ENCODE measurements around the gene DHRS9. TPM values are rescaled to one million over a fixed set of nuclear protein-coding genes. Genes with fewer than 3 reads are reported as not detected.
"Not testable (repeated sequence)": the region's sequence is repeated elsewhere in the genome, so short reads cannot be mapped to it uniquely, and the experiment has no call there.

Gene DHRS9
- total RNA-seq, 1 donor from 2014 or later, result 4.9 TPM

DNA sequence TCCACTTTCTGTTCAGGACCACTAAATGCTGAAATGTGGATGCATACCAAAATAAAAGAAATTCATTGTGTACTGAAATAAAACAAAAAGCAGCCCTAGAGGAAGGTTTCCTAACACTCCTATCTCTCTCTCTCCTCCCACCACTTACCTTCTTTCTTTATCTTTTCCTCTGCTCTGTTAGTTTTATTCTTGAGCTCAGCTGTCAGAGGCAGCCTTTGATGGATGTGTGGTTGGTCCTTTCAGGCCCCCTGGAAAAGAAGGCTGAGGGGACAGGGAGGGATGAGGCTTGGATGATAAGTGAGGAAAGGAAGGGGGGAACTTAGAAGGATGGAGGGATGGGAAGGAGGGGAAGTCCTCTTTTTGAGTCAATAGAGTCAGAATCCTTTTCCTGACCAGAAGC lies 47.6 kb downstream of the DHRS9 start:
- intact Hi-C loops (cut with DNase I), result no loop called here
- ATAC-seq (no peak), DNase-seq (ENCODE audit: low spot score) (no peak)

DNA sequence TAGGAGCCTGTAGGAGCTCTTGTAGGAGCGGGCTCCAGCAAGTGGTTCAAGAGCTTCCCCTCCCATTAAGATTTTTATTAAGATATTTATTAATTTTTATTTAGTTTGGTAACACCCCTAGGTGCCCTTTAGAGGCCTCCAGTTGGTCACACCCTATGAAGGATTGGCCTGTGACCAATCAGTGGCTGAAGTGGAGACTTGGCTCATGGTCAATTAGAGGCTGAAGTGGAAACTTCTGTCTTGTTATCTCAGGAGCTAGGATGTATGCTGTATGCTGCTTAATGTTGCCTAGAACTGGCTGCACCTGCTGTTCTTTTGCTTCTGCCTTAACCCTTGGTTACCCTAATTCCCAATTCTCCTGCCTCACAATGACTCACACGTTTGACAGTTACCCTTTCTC lies 48.7 kb downstream of the DHRS9 start:
- no peak for ATAC-seq
- intact Hi-C loops (cut with DNase I), result no loop called here

DNA sequence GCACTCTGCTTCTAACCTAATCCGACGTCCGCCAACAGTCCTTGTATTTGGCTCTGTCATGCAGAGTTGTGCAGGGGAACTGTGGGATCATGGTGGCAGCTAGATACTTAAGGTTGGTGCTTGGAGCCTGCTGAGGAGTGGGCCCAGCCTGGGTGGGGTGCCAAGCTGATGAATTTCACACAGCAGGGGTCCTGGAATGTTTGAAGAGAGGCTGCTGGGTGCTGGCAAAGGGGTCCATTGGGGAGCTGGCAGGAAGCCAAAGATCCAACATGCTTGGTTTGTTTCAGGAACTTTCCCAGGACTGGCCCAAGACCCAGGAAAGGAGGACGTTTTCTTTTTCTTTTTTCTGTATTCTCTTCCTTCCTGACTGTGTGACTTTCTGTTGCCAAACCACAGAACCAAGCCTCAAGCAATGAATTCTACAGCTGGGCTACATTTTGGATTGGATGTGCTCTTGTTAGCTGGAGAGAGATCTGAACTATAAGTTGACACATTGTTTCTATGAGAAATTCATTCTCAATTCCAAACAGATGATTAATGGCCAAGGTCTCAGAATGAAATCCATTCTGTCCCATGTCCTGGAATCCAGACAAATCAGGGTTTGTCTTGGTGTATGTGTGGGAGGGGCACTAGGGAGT lies 49.9 kb downstream of the DHRS9 start:
- no peak for ATAC-seq
- intact Hi-C loops (cut with DNase I), result no loop called here
- no peak for DNase-seq (ENCODE audit: low spot score)

More for the DNA sequence above, 48.7 kb downstream of the DHRS9 start:
- no peak for DNase-seq (ENCODE audit: low spot score)

DNA sequence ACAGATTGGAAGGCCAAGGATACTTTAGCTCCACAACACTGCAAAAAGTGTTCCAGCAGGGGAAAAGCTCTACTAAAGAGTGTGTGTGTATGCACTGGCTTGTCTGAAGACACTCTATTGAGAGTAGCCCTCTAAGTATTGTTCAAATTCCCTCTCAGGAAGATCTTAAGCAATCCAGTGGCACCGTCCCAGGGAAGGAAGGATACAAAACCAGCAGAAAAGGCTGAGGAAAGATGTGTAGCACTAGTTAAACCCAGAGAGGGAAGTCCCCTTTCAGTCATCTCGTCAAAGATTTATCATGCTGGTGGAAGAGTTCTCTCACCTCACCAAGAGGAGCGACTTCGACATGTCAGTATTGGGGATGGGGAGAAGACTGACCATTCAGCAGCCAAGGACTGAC lies 50.5 kb downstream of the DHRS9 start:
- intact Hi-C loops (cut with DNase I), result no loop called here
- DNase-seq (ENCODE audit: low spot score), result no peak
- no peak for ATAC-seq

DNA sequence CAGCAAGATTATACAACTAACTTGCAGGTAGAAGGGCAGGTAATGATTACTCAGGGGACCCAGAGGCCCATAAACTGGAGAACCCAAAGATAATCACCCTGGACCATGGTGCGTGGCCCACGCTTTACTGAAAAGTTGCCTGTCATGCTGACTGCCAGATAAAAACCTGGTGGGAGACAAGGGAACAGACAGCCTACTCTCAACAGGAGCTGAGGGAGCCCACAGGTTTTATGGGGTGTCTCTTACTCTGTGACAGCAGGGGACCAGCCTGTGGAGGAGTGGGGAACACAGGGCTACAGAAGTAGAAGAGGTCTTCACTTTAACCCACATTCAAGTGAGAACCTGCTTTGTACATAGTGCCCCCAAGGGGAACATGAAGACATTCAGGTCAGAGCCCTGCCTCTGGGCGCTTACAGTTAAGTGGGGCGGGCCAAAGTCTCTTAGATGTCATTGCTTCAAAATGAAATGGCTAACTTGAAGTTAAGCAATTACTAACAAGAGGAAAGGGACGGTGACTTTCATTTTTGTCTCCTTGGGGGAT lies 60.4 kb downstream of the DHRS9 start:
- intact Hi-C loops (cut with DNase I), result no loop called here
- ATAC-seq (no peak), DNase-seq (ENCODE audit: low spot score) (no peak)

DNA sequence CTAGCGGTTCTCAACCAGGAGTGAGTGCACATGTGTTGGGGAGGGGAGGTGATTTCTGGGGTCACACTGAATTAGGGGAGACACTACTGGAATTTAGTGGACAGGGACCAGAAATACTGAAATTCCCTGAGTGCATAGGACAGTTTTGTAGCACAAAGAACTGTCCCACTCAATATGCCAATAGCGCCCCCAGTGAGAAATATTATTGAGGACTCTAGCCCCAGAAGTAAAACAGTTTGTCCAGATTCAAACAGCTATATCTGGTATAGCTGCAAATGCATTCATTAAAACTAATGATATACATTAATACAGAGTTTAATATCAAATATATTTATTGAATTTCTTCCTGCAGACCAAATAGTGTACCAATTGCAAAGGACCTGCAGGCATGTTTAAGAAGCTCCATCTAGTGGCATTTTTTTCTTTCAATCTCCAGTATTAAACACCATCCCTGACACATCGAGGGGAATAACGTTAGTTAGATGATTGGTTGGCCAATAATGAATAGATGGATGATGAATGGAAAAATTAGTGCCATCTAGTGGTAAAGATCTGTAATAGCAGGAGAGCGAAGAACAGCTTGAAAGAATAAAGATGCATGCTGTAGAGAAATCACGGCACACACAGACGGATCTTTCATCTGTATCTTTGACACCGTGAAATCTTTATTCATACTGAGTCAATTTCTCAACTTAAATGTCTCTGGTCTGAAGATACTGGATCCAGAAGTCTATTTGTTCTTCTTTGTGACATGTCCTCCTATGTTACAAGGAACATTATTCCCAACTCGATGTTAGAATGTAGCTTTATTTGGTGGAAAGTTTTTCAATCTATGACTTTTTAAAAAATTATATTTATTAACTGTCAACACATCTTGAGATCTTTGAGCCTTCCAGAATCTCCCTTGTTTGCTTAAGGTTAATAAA lies 62.5 kb downstream of the DHRS9 start:
- ATAC-seq (peak; percentile 71), DNase-seq (ENCODE audit: low spot score) (no peak)
- intact Hi-C loops (cut with DNase I), result no loop called here

DNA sequence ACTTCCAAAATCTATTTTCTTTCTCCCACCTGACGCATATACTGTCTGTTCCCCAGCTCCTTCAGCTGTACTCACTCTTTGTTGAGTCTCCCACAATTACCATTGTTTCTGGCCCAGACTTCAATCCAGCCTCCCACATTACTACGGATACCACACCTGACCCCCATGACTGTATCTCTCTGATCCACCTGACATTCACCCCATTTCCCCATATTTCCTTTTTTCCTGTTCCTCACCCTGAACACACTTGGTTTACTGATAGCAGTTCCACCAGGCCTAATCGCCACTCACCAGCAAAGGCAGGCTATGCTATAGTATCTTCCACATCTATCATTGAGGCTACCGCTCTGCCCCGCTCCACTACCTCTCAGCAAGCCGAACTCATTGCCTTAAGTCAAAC lies 64.9 kb downstream of the DHRS9 start:
- ATAC-seq; DNase-seq (ENCODE audit: low spot score); intact Hi-C loops (cut with DNase I): not testable (repeated sequence)

DNA sequence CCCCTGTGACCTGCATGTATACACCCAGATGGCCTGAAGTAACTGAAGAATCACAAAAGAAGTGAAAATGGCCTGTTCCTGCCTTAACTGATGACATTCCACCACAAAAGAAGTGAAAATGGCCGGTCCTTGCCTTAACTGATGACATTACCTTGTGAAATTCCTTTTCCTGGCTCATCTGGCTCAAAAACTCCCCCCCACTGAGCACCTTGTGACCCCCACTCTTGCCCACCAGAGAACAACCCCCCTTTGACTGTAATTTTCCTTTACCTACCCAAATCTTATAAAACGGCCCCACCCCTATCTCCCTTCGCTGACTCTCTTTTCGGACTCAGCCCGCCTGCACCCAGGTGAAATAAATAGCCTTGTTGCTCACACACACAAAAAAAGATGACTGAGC lies 67.1 kb downstream of the DHRS9 start:
- intact Hi-C loops (cut with DNase I), result loop anchor here (5.0 kb wide), 1 partner anchor 401 kb away; no protein-coding TSS in a partner anchor
- not testable (repeated sequence) for ATAC-seq

DNA sequence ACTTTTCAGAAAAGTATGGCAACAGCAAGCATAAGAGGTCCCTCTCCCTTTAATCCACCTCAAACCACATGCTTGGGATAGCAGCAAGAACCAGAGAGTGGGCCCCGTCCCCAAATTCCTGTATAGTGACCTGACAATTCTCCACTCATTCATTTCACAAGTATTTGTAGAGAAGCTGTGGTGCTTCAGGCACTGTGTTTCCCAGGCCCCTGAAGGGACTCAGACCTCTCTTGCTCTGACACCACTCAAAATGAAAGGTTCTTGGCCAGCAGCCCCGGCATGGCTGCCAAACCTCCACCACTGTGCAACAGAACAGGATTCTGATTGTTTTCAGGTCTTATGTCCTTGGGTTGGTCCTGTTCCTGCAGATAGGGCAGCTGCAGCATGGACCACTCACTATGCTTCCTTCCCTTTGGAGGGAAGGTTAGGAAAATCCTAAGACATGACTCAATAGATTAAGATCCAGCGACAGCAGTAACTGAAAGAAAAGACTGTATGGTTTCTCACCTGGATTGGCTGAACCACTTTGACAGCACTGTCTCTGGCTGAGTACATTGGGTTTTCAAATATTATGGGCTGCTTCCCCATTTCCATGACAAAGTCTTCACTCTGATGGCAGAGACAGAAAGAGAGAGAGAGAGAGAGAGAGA lies 67.6 kb downstream of the DHRS9 start:
- ATAC-seq, result no peak
- intact Hi-C loops (cut with DNase I), result loop anchor here (5.0 kb wide), 1 partner anchor 400 kb away; no protein-coding TSS in a partner anchor
- no peak for DNase-seq (ENCODE audit: low spot score)

More for the DNA sequence above, 67.1 kb downstream of the DHRS9 start:
- not testable (repeated sequence) for DNase-seq (ENCODE audit: low spot score)

DNA sequence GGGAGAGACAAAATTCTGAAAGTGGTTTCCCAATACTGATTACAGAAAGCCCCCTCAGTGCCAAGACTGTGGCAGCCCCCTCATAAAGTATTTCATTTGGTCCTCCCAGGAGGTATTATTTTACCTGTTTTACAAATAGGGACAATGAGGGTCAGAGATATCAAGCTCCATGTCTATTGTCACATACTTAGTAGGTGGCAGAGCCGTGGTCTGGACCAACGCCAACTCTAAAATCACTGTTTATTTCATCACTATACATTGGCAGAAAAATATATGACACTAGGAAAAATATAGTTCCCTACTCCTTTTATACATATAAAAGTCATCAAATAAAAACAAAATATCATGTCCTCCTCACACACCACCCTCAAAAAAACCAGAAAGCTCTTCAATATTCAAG lies 68.6 kb downstream of the DHRS9 start:
- no peak for ATAC-seq
- intact Hi-C loops (cut with DNase I), result loop anchor here (5.0 kb wide), 1 partner anchor 399 kb away; no protein-coding TSS in a partner anchor
- no peak for DNase-seq (ENCODE audit: low spot score)

DNA sequence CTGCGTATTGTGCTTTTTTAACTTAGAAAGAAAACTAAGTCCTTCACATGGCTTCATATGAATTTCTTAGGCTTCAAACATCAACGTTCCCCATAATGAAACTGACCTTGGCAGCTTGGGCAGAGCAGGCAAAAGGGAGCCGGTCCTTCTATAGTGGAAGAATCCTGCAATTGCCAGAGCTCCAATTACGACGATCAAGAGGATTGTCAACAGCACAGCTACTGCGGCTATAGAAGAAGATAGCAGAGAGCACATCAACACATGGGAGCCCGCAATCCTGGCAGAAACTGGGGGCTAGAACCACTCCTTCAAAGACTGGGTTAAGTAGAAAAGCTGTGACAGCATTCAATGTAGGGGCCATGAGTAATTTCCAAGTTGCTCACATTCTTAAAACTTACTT lies 69.8 kb downstream of the DHRS9 start:
- intact Hi-C loops (cut with DNase I), result loop anchor here (5.0 kb wide), 1 partner anchor 398 kb away; no protein-coding TSS in a partner anchor
- ATAC-seq (no peak), DNase-seq (ENCODE audit: low spot score) (no peak)

DNA sequence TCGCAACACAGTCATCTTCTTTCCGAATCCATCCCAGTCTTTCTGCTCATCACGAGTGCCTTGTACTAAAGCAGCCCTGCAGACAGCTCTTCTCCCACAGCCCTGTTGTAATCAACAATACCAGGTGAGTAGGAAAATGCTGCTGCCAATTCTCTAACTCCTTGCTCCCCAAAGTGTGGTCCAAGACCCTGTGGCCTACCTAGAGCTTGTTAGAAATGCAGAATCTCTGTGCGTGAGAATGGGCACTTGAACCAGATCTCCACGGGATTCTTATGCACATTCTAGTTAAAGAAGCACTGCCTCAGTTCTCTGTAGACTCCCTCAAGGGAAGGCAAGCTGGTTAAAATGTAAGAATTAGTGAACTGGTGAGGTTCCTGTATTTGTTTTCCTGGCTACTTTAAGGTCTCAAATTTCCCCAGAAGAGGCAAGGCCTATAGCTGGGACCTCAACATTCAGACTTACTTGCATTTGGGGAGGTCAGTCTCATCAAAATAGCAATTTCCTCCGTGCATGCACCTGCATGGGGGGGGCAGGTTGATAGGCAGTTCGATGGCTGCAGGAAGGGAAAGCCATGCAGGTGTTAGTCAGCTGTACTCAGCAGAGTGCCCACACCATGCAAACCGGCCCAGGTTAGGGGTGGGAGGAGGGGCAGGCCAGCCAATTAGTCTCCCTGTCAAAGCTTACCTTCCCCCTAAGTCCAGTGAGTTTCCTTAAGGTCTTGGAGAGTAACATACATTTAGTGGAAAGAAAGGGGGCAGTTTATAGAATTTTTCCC lies 70.8 kb downstream of the DHRS9 start:
- intact Hi-C loops (cut with DNase I), result loop anchor here (5.0 kb wide), 1 partner anchor 397 kb away; no protein-coding TSS in a partner anchor
- ATAC-seq, result no peak

DNA sequence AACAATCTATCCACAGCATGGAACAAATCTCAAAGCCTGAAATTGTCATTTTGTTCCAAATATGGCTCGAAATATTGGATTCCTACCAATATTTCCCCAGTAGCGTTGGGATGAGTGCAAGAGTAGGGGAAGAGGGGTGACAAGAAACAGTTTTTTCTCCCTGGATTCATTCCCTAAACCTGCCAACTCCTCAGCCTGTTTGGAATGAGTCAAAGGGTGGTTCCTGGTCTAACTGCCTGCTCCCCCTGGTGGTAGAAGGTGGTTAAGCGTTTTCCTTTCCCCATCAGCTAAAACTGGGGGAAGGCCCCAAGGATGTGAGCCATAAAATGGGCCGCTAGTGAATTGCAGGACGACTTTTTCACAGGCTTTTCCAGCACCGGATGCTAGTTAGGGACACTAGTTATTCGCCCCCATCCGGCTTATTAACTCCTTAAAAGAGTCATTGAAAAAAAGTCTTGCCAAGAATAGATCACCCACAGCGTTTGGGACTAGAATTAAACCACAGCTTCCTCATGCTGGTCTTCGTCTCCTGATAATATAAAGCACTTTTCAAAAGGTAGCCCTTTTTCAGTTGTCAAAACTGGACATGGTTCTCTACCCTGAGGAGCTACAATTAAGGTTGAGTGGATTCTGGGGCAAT lies 72.5 kb downstream of the DHRS9 start:
- intact Hi-C loops (cut with DNase I), result no loop called here
- ATAC-seq (no peak), DNase-seq (ENCODE audit: low spot score) (peak; percentile 67)

More for the DNA sequence above, 70.8 kb downstream of the DHRS9 start:
- DNase-seq (ENCODE audit: low spot score), result no peak

DNA sequence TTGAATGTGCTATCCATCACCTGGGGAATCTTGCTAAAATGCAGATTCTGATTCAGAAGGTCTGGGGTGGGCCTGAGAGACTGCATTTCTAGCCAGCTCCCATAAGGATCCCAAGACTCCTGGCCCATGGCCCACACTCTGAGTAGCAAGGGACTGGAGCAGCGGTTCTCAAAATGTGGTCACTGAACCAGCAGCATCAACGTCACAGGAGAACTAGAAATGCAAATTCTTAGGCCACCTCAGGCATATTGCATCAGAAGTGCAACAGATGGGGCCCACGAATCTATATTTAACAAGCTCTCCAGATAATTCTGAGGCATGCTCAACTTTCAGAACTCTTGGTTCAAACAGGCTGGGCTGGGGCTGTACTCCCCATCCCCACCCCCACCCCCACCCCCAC lies 74.6 kb downstream of the DHRS9 start:
- intact Hi-C loops (cut with DNase I), result no loop called here
- DNase-seq (ENCODE audit: low spot score), result no peak
- ATAC-seq, result no peak
